Mesothelial cell of epicardium (in vitro differentiated cells): ENCODE data around the gene ASPM. TPM values are rescaled to one million over a fixed set of nuclear protein-coding genes. Genes with fewer than 3 reads are reported as not detected.

Experiments used
- DNase-seq, 2 experiments: peaks; one replicate each; pipeline ENCODE4 v3.0.0; 2021; ENCODE audit warnings: low spot score in 2 of 2; ENCODE audit not compliant: unreplicated experiment in 2 of 2
- H3K27ac Mint-ChIP-seq: 2 replicates; pipeline ENCODE4 v1.8.0; 2021; ENCODE audit warnings: mixed read lengths
- H3K27me3 Mint-ChIP-seq: 2 replicates; pipeline ENCODE4 v1.8.0; 2021; ENCODE audit warnings: low read depth, mixed read lengths
- H3K36me3 Mint-ChIP-seq: 2 replicates; pipeline ENCODE4 v1.8.0; 2021; ENCODE audit warnings: mixed read lengths
- H3K4me1 Mint-ChIP-seq: 2 replicates; pipeline ENCODE4 v1.8.0; 2021; ENCODE audit warnings: mixed read lengths
- H3K4me3 Mint-ChIP-seq: 2 replicates; pipeline ENCODE4 v1.8.0; 2021; ENCODE audit warnings: mild to moderate bottlenecking, moderate library complexity, mixed read lengths
- H3K9me3 Mint-ChIP-seq: 2 replicates; pipeline ENCODE4 v1.8.0; 2021; ENCODE audit warnings: mixed read lengths
- total RNA-seq: library from RNA; stranded (reverse); gene quantifications from 3 replicates; pipeline ENCODE4 v1.2.1, GENCODE V29; 2021
- TF ChIP-seq, protein P1 (sequence below): fragments of 200-600 bp; sonication (generic); IDR thresholded peaks from one replicate; pipeline ENCODE4 v1.5.0; 2021; ENCODE audit warnings: antibody characterized with exemption; ENCODE audit not compliant: unreplicated experiment

ASPM gene
- total RNA-seq, 1 donor from 2014 or later: 18.1 TPM

DNA sequence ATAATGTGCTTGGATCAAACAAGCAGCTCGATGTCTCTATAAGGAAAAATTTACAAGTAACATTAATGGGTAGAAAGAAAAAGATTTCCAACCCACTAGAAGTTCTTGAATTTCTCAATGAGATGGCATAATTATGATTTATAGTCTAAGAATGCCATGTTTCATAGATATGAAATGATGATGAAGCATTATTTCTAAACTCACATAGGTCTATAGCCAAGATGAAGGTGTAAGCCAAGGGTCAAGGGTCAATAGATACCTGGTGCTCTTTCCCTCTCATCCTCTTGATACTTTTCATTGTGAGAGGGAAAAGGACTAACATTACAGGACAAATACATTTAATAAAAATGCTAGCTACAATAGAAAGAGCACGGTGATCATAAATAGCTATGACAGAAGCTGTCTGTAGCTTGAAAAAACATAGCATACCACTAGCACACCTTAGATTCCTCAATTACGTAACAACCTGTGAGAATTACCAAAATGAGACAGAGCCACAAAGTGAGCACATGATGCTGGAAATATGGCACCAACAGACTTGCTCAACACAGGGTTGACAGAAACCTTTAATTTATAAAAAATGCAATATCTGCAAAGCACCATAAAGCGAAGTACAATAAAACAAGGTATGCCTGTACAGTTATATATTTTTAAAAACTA lies 53.1 kb downstream of the ASPM start:
- Mint-ChIP-seq H3K9me3 (no peaks in the 10 kb centered on the region), H3K27me3 (no peaks in the 10 kb centered on the region), H3K4me3 (no peak overlapping the region), H3K4me1 (peaks cover 8% of the 10 kb centered on the region), H3K27ac (no peak overlapping the region), H3K36me3 (peaks cover 14% of the 10 kb centered on the region)
- TF ChIP-seq, protein P1, sequence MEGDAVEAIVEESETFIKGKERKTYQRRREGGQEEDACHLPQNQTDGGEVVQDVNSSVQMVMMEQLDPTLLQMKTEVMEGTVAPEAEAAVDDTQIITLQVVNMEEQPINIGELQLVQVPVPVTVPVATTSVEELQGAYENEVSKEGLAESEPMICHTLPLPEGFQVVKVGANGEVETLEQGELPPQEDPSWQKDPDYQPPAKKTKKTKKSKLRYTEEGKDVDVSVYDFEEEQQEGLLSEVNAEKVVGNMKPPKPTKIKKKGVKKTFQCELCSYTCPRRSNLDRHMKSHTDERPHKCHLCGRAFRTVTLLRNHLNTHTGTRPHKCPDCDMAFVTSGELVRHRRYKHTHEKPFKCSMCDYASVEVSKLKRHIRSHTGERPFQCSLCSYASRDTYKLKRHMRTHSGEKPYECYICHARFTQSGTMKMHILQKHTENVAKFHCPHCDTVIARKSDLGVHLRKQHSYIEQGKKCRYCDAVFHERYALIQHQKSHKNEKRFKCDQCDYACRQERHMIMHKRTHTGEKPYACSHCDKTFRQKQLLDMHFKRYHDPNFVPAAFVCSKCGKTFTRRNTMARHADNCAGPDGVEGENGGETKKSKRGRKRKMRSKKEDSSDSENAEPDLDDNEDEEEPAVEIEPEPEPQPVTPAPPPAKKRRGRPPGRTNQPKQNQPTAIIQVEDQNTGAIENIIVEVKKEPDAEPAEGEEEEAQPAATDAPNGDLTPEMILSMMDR: no peak
- DNase-seq: no peak

DNA sequence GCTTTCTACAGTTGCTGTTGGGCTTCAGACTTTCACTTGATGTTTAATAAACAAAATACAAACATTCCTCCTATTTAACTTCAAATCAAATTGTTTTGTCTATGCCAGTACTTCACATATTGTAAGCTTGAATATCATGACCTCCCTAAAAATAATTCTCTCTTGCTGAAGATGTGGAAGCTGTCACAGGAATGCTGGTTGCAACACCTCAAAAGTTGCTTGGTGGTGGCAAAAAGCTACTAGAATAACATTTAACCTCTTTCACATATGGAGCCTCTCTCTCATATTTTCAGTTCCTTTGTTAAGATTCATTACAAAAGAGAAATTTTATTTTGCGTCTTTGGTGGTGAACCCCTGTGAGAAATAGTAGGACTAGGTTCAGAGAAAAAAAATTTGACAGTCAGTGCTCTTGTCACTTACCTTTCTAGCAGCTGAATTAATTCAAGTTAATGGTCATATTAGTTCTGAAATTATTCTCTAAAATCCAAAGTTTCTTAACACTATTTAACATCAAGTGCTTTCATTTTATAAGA lies 53.9 kb downstream of the ASPM start:
- peaks cover 8% of the 10 kb centered on the region for H3K4me1 Mint-ChIP-seq
- no peak overlapping the region for H3K4me3 Mint-ChIP-seq
- H3K27ac Mint-ChIP-seq: no peak overlapping the region
- no peaks in the 10 kb centered on the region for H3K9me3 Mint-ChIP-seq
- TF ChIP-seq, protein P1: no peak
- DNase-seq: no peak
- no peaks in the 10 kb centered on the region for H3K27me3 Mint-ChIP-seq
- H3K36me3 Mint-ChIP-seq: peaks cover 17% of the 10 kb centered on the region

DNA sequence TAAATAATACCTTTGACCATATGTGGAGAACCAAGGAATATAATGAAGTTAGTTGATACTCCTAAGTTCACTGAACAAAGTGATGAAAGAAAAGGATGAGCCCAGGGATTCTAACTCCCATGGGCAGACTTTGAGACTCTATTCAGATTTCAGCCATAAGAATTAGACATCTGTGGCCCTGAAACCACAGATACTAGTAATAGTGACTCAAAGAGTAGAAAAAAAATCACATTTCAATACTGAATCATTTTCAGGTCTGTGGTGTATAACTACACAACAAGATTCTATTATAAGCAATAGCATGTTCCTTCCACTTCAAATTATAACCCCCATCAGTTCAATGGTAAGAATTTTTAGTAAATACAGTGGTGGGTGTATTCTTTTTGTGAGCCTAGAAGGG lies 63.0 kb downstream of the ASPM start:
- no peak for DNase-seq
- no peaks in the 10 kb centered on the region for H3K4me1 Mint-ChIP-seq
- no peaks in the 10 kb centered on the region for H3K27me3 Mint-ChIP-seq
- no peak overlapping the region for H3K27ac Mint-ChIP-seq
- H3K4me3 Mint-ChIP-seq: no peak overlapping the region
- TF ChIP-seq, protein P1: no peak
- H3K36me3 Mint-ChIP-seq: peaks cover 65% of the 10 kb centered on the region
- H3K9me3 Mint-ChIP-seq: peaks cover 52% of the 10 kb centered on the region

DNA sequence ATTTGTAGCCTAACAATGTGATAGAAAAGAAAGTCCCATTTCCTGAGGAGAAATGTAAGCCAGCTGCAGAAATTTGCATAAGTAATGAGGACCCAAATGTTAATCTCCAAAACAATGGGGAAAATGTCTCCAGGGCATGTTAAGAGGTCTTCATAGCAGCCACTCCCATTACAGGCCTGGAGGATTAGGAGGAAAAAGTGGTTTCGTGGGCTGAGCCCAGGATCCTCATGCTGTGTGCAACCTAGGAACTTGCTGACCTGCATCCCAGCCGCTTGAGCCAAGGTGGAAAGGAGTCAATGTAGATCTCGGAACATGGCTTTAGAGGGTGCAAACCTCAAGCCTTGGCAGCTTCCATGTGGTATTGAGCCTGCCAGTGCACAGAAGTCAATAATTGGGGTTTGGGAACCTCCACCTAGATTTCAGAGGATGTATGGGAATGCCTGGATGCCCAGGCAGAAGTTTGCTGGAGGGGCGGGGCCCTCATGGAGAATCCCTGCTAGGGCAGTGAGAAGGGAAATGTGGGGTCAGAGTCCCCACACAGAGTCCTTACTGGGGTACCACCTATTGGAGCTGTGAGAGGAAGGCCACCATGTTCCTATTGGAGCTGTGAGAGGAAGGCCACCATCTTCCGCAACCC lies 65.2 kb downstream of the ASPM start:
- peaks cover 52% of the 10 kb centered on the region for H3K9me3 Mint-ChIP-seq
- DNase-seq: no peak
- TF ChIP-seq, protein P1: no peak
- H3K4me3 Mint-ChIP-seq: no peak overlapping the region
- no peaks in the 10 kb centered on the region for H3K27me3 Mint-ChIP-seq
- peaks cover 57% of the 10 kb centered on the region for H3K36me3 Mint-ChIP-seq
- H3K27ac Mint-ChIP-seq: no peak overlapping the region
- no peaks in the 10 kb centered on the region for H3K4me1 Mint-ChIP-seq

DNA sequence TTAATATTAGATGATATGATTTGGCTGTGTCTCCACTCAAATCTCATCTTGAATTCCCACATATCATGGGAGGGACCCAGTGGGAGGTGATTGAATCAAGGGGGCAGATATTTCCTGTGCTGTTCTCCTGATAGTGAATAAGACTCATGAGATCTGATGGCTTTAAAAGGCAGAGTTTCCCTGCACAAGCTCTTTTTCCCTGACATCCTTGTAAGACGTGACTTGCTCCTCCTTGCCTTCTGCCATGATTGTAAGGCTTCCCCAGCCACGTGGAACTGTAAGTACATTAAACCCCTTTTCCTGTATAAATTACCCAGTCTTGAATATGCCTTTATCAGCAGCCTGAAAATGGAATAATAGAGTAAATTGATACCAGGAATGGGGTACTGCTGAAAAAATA lies 66.1 kb downstream of the ASPM start:
- Mint-ChIP-seq H3K36me3 (peaks cover 49% of the 10 kb centered on the region), H3K4me1 (no peaks in the 10 kb centered on the region), H3K9me3 (peaks cover 50% of the 10 kb centered on the region), H3K27ac (no peak overlapping the region), H3K27me3 (no peaks in the 10 kb centered on the region), H3K4me3 (no peak overlapping the region)
- TF ChIP-seq, protein P1: no peak
- no peak for DNase-seq
